Mucosa of rectum (tissue), 2 donors: ENCODE data around the gene PRRC1.
A peak's percentile ranks its signal among the peaks of the same experiment; 100 is the strongest.

Experiments
- H3K27ac ChIP-seq, 2 donors: one replicate each; pipeline ENCODE4 v1.7.0; 2013; ENCODE audit warnings: inconsistent platforms in 2 of 2, low read depth in 2 of 2, low read length in 2 of 2
- H3K27me3 ChIP-seq, 2 donors: one replicate each; pipeline ENCODE4 v1.7.0; 2013; ENCODE audit warnings: low read length in 2 of 2; ENCODE audit not compliant: control insufficient read depth in 2 of 2, insufficient read depth in 2 of 2
- H3K36me3 ChIP-seq, 2 donors: one replicate each; pipeline ENCODE4 v1.7.0; 2013; ENCODE audit warnings: low read length in 2 of 2; ENCODE audit not compliant: control insufficient read depth in 2 of 2, insufficient read depth in 2 of 2
- H3K4me1 ChIP-seq, 2 donors: one replicate each; pipeline ENCODE4 v1.7.0; 2013; ENCODE audit warnings: low read length in 2 of 2, mild to moderate bottlenecking in 1 of 2; ENCODE audit not compliant: control insufficient read depth in 2 of 2, insufficient read depth in 2 of 2
- H3K4me3 ChIP-seq, 2 donors: one replicate each; pipeline ENCODE4 v1.7.0; 2013; ENCODE audit warnings: low read length in 2 of 2
- H3K9ac ChIP-seq, 2 donors: one replicate each; pipeline ENCODE4 v1.7.0; 2013; ENCODE audit warnings: low read length in 2 of 2, low read depth in 1 of 2, mild to moderate bottlenecking in 1 of 2
- H3K9me3 ChIP-seq, 2 donors: one replicate each; pipeline ENCODE4 v1.7.0; 2013; ENCODE audit warnings: low read length in 2 of 2; ENCODE audit not compliant: control insufficient read depth in 2 of 2
- donor health status: healthy.
- donor health status: Normal muscosa, but diverticular disease.

The PRRC1 gene

GRCh38 chr5:127517480-127518318, at the start of gene PRRC1:
TSS of gene PRRC1 (plus strand) at chr5:127517640. CDS start at chr5:127523480, 5,840 bp downstream.
- Histone ChIP-seq H3K4me3 (peak within 1 kb of the TSS; percentile 93 to 99), H3K27ac (peak within 1 kb of the TSS; percentile 93 to 94), H3K36me3 (peaks cover 0 to 12% of the 10 kb centered on the region in 2 donors), H3K9me3 (no peaks in the 10 kb centered on the region), H3K27me3 (no peaks in the 10 kb centered on the region), H3K9ac (peak within 1 kb of the TSS; percentile 86 to 97), H3K4me1 (peaks cover 8 to 10% of the 10 kb centered on the region in 2 donors)

DNA sequence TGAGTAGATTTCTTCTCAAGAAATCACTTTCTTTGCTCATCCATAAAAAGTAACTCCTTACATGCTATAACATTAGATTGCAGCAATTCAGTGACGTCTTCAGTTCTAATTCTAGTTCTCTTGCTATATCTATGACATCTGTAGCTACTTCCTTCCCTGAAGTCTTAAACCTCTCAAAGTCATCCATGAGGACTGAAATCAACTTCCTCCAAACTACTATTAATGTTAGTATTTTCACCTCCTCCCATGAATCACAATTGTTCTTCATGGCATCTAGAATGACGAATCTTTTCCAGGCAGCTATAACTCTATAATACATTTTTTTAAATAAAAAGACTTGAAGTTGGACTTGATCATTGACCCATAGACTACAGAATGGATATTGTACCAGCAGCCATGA, 46.2 kb upstream of the PRRC1 start:
- Histone ChIP-seq H3K27ac (no peak overlapping the region), H3K9me3 (no peaks in the 10 kb centered on the region), H3K4me1 (no peaks in the 10 kb centered on the region), H3K9ac (no peak overlapping the region), H3K4me3 (no peak overlapping the region), H3K27me3 (no peaks in the 10 kb centered on the region), H3K36me3 (no peaks in the 10 kb centered on the region)

- Histone ChIP-seq H3K36me3 (no peaks in the 10 kb centered on the region), H3K27ac (no peak overlapping the region)
These were observed 44.7 kb upstream of the PRRC1 start for GRCh38 chr5:127472700-127473099.

GRCh38 chr5:127486471-127486870, 31.0 kb upstream of the PRRC1 start:
- Histone ChIP-seq H3K4me3 (no peak overlapping the region), H3K9me3 (no peaks in the 10 kb centered on the region), H3K4me1 (peaks cover 0 to 3% of the 10 kb centered on the region in 2 donors), H3K9ac (no peak overlapping the region), H3K27ac (no peak overlapping the region), H3K36me3 (no peaks in the 10 kb centered on the region), H3K27me3 (no peaks in the 10 kb centered on the region)

More at GRCh38 chr5:127472700-127473099, 44.7 kb upstream of the PRRC1 start:
- H3K4me3 ChIP-seq = no peak overlapping the region
- no peak overlapping the region for H3K9ac ChIP-seq
- no peaks in the 10 kb centered on the region for H3K4me1 ChIP-seq
- H3K9me3 ChIP-seq = no peaks in the 10 kb centered on the region
- H3K27me3 ChIP-seq = no peaks in the 10 kb centered on the region

- Histone ChIP-seq H3K36me3 (no peaks in the 10 kb centered on the region), H3K27ac (peak overlapping the region; percentile 72 to 76), H3K9ac (peak overlapping the region in 1 of 2 donors; percentile 26), H3K27me3 (no peaks in the 10 kb centered on the region), H3K4me1 (peaks cover 0 to 8% of the 10 kb centered on the region in 2 donors), H3K4me3 (peak overlapping the region in 1 of 2 donors; percentile 53), H3K9me3 (no peaks in the 10 kb centered on the region)
These were observed 24.3 kb upstream of the PRRC1 start for GRCh38 chr5:127492854-127493738.

- Histone ChIP-seq H3K9ac (no peak overlapping the region), H3K27ac (no peak overlapping the region), H3K4me1 (no peaks in the 10 kb centered on the region), H3K9me3 (no peaks in the 10 kb centered on the region), H3K4me3 (no peak overlapping the region), H3K36me3 (no peaks in the 10 kb centered on the region), H3K27me3 (no peaks in the 10 kb centered on the region)
These were observed 18.9 kb upstream of the PRRC1 start for GRCh38 chr5:127498548-127498947.

GRCh38 chr5:127505905-127506304, 11.5 kb upstream of the PRRC1 start:
- no peak overlapping the region for H3K9ac ChIP-seq
- H3K9me3 ChIP-seq = no peaks in the 10 kb centered on the region
- H3K36me3 ChIP-seq = no peaks in the 10 kb centered on the region
- H3K27me3 ChIP-seq = no peaks in the 10 kb centered on the region
- no peak overlapping the region for H3K4me3 ChIP-seq
- H3K27ac ChIP-seq = no peak overlapping the region
- no peaks in the 10 kb centered on the region for H3K4me1 ChIP-seq

DNA sequence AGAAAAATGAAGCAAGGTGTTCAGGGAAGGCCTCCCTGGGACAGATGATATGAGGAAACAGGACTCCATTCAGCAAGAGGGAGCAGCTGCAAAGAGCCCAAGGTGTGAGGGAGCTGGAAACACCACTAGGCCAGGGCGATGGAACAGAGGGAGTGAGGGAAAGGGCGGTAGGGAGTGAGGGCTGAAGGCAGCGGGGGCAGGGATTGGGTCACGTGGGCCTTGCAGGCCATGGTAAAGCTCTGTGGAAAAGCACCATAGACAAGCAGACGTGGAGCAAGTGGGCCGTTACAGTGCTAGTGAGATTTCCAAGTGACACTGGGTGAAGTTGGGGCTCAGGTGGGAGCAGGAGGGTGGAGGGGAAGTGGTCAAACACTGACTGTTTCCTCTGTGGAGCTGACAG, 10.8 kb upstream of the PRRC1 start:
- Histone ChIP-seq H3K36me3 (no peaks in the 10 kb centered on the region), H3K9me3 (no peaks in the 10 kb centered on the region), H3K4me1 (no peaks in the 10 kb centered on the region), H3K27ac (no peak overlapping the region), H3K9ac (no peak overlapping the region), H3K27me3 (no peaks in the 10 kb centered on the region), H3K4me3 (no peak overlapping the region)

DNA sequence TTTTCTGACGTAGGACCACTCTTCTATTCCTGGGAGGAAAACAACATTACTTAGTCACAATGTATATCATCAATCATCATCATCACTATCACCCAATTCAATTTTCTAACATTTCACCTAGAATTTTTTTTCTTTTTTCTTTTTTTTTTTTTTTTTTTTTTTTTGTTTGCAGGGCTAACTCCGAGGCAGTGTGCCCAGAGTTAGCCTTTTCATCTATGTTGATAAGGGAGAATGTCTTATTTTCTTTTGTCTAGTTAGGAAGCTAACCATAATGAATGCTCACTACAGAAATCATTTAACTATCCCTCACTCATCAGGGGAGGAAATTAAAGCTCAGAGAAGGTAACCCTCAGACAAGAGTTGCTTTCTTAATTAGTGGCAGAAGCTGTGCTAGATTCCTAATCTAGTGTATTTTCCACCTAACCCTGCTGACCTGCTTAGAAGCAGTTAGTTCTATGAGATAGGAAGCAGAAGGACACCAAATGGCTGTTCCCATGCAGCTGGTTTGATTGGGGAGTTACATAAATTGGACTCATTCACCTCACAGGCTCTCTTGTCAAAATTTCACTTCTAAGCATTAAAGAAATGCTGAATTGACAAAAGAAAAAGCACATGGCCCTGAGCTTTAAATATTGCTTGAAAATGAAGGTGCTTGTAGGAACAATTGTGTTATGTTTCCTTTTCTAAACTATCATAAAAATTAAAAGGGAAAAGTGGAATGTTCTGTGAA, 8.6 kb upstream of the PRRC1 start:
- no peaks in the 10 kb centered on the region for H3K4me1 ChIP-seq
- no peaks in the 10 kb centered on the region for H3K27me3 ChIP-seq
- no peak overlapping the region for H3K4me3 ChIP-seq
- H3K9me3 ChIP-seq = no peaks in the 10 kb centered on the region
- H3K27ac ChIP-seq = no peak overlapping the region
- H3K9ac ChIP-seq = no peak overlapping the region
- H3K36me3 ChIP-seq = no peaks in the 10 kb centered on the region
